ENCODE results near the gene CYTH3.

Gene CYTH3

GRCh38 chr7:6279341-6279740, 6.9 kb upstream of the CYTH3 start:
- no peak for DNase-seq

GRCh38 chr7:6278749-6279310, 6.4 kb upstream of the CYTH3 start:
- DNase-seq, result no peak

- DNase-seq, result no peak
These were observed 5.1 kb upstream of the CYTH3 start for GRCh38 chr7:6277476-6277875.

- DNase-seq, result no peak
These were observed 4.5 kb upstream of the CYTH3 start for GRCh38 chr7:6276911-6277408.

GRCh38 chr7:6274743-6275142, 2.3 kb upstream of the CYTH3 start:
- no peak for DNase-seq

GRCh38 chr7:6273917-6274630, 1.6 kb upstream of the CYTH3 start:
- no peak for DNase-seq

- no peak for DNase-seq
These were observed 985 bp upstream of the CYTH3 start for GRCh38 chr7:6273380-6273837.

GRCh38 chr7:6271694-6272440, 557 bp downstream of the CYTH3 start:
- DNase-seq, result no peak

- peak; percentile 38 for DNase-seq
These were observed 1.3 kb downstream of the CYTH3 start for GRCh38 chr7:6271060-6271658.

- DNase-seq, result no peak
These were observed 2.9 kb downstream of the CYTH3 start for GRCh38 chr7:6269527-6269926.

GRCh38 chr7:6268907-6269306, 3.5 kb downstream of the CYTH3 start:
- DNase-seq, result no peak

- no peak for DNase-seq
These were observed 4.2 kb downstream of the CYTH3 start for GRCh38 chr7:6268023-6268900.

GRCh38 chr7:6266699-6267098, 5.7 kb downstream of the CYTH3 start:
- no peak for DNase-seq

- DNase-seq, result no peak
These were observed 10.2 kb downstream of the CYTH3 start for GRCh38 chr7:6262221-6262620.

GRCh38 chr7:6261699-6262098, 10.7 kb downstream of the CYTH3 start:
- DNase-seq, result no peak

- no peak for DNase-seq
These were observed 11.9 kb downstream of the CYTH3 start for GRCh38 chr7:6260291-6261187.

GRCh38 chr7:6259257-6259656, 13.2 kb downstream of the CYTH3 start:
- no peak for DNase-seq

GRCh38 chr7:6258440-6259182, 13.8 kb downstream of the CYTH3 start:
- DNase-seq, result no peak

- no peak for DNase-seq
These were observed 14.7 kb downstream of the CYTH3 start for GRCh38 chr7:6257675-6258074.

GRCh38 chr7:6256677-6257535, 15.5 kb downstream of the CYTH3 start:
- DNase-seq, result no peak

All from CD4-positive, alpha-beta T cell treated with Interleukin-15 for 1 hour (primary cell).